Measurements from ENCODE around the gene NGDN.

The NGDN gene

DNA sequence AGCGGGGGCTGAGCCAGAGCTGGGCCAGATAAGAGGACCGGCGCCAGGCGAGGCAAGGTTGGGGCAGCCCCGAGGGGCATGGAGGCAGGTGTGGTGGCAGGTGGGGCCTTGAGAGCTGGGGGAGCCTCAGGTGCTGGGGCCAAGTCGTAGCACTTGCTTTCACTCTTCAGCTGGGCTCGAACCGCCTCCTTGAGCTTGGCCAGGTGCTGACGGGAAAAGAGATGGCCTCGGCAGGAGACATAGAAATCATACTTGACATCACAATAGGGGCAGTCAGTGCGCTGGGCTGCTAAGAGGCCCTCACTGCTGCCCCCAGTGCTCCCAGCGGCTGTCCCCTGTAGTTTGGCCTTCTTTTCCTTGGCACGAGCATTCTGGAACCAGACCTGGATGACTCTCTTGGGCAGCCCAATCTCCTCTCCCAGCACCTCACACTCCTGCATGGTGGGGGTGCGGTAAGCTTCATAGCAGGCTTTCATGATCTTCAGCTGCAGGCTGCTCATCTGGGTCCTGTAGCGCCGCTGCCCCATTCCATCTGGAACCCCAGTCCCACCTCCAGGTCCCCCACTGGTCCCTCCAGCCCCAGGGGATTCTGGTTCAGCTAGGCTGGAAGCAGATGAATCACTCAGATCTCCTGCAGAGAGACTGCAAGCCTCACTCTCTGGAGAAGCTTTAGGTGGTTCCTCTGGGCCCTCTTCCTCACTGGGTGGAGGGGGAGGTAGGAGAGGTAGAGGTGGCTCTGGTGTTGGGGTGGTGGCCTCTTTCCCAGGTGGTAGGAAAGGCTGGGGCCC lies 53.9 kb downstream of the NGDN start:
- DNase-seq: no peak

DNA sequence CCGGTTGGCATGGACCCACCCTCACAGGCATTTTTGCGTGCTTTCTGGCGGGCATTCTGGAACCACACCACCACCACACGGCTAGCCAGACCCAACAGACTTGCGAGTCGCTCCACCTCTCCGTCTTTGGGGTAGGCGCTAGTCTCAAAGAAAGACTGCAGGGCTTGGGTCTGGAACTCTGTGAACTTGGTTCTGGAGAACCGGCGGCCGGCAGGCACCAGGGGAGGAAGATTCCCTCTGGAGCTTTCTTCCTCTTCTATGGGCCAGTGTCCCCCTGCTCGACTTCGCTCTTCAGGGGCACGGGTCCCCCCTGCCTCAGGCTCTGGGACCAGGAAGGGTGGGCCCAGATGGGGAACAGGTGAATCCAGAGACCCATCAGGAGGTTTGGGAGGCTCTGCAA lies 55.5 kb downstream of the NGDN start:
- no peak for DNase-seq

DNA sequence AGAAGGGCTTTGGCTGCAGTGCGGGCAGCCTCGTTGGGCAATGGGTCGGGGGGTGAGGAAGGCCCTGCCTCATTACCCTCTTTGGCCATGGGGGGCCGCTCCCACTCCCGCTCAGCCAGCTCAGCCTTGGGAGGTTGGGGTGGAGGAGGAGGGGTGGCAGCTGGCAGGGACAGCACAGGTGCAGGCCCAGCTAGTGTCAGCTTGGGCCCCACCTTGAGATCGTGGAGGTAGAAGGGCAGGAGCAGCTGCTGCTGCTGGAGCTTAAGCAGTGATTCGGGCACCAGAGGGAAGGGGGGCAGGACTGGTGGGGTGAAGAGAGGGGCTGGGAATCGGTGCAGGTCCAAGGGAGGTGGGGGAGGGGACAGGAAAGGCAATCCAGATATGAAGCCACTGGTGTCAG lies 56.1 kb downstream of the NGDN start:
- no peak for DNase-seq

Data from NCI-H1436 (cell line).